Neutrophil (primary cell): Measurements from ENCODE around the gene MAP10.
"Not testable (repeated sequence)": the region's sequence is repeated elsewhere in the genome, so short reads cannot be mapped to it uniquely, and the experiment has no call there.

ENCODE experiments used
- H3K27ac ChIP-seq: fragments of 200-600 bp; sonication (generic); 2 replicates; pipeline ENCODE4 v1.5.1; 2016; ENCODE audit warnings: mild to moderate bottlenecking, moderate library complexity
- H3K27me3 ChIP-seq: fragments of 200-600 bp; sonication (generic); 2 replicates; pipeline ENCODE4 v1.6.0; 2016; ENCODE audit warnings: mild to moderate bottlenecking
- H3K36me3 ChIP-seq: fragments of 200-600 bp; sonication (generic); 2 replicates; pipeline ENCODE4 v1.5.1; 2017
- H3K4me1 ChIP-seq, 2 experiments: fragments of 200-600 bp in 1 of 2; sonication (generic) in 1 of 2; 1 replicate in 1 of 2; 2 replicates in 1 of 2; pipeline versions ENCODE4 v1.5.1 to v1.6.1; 2013 to 2016; ENCODE audit warnings: low read depth in 1 of 2, low read length in 1 of 2, mild to moderate bottlenecking in 1 of 2, moderate library complexity in 1 of 2; ENCODE audit not compliant: control insufficient read depth in 1 of 2, insufficient read depth in 1 of 2
- H3K4me3 ChIP-seq, 2 experiments: fragments of 200-600 bp in 1 of 2; sonication (generic) in 1 of 2; 1 replicate in 1 of 2; 2 replicates in 1 of 2; pipeline ENCODE4 v1.5.1; 2013 to 2016; ENCODE audit warnings: low read depth in 1 of 2, low read length in 1 of 2, mild to moderate bottlenecking in 1 of 2, moderate library complexity in 1 of 2
- H3K9me3 ChIP-seq: fragments of 200-600 bp; sonication (generic); 2 replicates; pipeline ENCODE4 v1.5.1; 2016
- TF ChIP-seq, protein P1 (sequence below): fragments of 200-600 bp; sonication (generic); IDR thresholded peaks from 2 replicates; pipeline ENCODE4 v1.5.1; 2016; ENCODE audit warnings: antibody characterized with exemption

Gene MAP10

DNA sequence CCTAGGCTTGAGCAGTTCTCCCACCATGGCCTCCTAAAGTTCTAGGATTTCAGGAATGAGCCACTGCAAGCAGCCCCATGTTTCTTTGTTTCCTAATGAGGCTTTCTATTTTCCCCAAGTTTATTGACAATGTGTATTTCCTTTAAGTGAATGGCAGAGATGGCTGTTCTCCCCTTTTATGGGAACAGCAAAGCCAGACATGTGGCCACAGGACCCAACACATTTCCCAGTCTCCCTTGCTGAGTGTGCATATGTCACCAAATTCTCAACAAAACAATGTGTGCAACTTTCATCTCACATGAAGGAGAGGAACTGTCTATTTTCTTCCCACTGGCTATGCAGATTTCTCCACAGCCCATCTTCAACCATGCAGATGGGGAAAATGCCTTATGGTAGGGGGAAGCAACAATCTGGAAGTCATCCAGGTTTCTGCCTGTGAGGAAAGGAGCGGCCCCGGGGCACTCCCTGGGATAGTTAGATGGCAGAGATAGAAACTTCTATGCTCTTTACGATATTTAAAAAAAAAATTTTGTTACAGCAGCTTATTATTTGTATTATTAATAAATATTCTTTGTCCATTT, 28.6 kb upstream of the MAP10 start:
- Histone ChIP-seq H3K4me3 (no peak overlapping the region), H3K36me3 (no peaks in the 10 kb centered on the region), H3K27ac (no peak overlapping the region), H3K9me3 (no peaks in the 10 kb centered on the region), H3K27me3 (no peaks in the 10 kb centered on the region), H3K4me1 (no peaks in the 10 kb centered on the region)
- TF ChIP-seq, protein P1, sequence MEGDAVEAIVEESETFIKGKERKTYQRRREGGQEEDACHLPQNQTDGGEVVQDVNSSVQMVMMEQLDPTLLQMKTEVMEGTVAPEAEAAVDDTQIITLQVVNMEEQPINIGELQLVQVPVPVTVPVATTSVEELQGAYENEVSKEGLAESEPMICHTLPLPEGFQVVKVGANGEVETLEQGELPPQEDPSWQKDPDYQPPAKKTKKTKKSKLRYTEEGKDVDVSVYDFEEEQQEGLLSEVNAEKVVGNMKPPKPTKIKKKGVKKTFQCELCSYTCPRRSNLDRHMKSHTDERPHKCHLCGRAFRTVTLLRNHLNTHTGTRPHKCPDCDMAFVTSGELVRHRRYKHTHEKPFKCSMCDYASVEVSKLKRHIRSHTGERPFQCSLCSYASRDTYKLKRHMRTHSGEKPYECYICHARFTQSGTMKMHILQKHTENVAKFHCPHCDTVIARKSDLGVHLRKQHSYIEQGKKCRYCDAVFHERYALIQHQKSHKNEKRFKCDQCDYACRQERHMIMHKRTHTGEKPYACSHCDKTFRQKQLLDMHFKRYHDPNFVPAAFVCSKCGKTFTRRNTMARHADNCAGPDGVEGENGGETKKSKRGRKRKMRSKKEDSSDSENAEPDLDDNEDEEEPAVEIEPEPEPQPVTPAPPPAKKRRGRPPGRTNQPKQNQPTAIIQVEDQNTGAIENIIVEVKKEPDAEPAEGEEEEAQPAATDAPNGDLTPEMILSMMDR, result no peak

DNA sequence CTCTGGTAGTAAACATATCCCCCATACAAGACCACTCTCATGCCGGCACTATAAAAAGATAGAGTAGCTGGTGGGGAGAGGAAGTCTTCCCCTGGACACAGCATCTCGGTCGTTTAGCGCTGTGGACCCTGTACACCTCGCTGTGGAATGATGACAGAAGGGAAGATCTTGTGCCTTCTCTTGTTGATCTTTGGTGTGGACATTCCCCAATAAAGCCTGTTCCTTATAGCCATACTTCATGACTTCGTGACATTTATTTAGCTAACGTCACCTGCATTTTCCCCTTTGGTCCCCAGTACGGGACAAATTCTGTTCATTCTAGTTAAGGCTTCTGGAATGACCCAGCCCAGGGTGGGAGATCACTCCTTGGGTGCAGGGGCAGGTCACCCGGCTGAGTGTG, 24.9 kb upstream of the MAP10 start:
- H3K4me1 ChIP-seq, result no peaks in the 10 kb centered on the region
- no peaks in the 10 kb centered on the region for H3K36me3 ChIP-seq
- TF ChIP-seq, protein P1, result no peak
- H3K27me3 ChIP-seq, result no peaks in the 10 kb centered on the region
- no peak overlapping the region for H3K27ac ChIP-seq
- H3K9me3 ChIP-seq, result no peaks in the 10 kb centered on the region
- no peak overlapping the region for H3K4me3 ChIP-seq

DNA sequence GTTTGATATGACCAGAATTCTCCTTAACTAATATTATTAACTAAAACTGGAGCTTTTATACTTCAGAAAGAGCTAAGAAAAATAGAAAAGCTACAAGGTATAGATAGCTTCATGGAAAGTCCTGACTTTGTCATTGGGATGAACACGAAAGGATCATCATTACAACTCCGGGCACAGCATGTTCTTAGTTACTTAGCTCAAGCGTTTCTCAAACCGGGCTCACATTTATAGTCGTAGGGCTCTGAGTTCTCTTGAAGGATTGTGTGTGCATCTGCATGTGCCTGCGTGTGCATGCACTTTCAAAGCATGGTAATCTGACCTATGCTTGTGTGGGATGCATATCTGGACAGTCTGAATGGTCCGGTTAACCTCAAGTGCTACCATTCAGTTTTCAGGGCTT, 20.4 kb upstream of the MAP10 start:
- no peaks in the 10 kb centered on the region for H3K4me1 ChIP-seq
- H3K27me3 ChIP-seq, result no peaks in the 10 kb centered on the region
- no peak overlapping the region for H3K4me3 ChIP-seq
- no peak overlapping the region for H3K27ac ChIP-seq
- TF ChIP-seq, protein P1, result no peak
- no peaks in the 10 kb centered on the region for H3K36me3 ChIP-seq
- no peaks in the 10 kb centered on the region for H3K9me3 ChIP-seq

DNA sequence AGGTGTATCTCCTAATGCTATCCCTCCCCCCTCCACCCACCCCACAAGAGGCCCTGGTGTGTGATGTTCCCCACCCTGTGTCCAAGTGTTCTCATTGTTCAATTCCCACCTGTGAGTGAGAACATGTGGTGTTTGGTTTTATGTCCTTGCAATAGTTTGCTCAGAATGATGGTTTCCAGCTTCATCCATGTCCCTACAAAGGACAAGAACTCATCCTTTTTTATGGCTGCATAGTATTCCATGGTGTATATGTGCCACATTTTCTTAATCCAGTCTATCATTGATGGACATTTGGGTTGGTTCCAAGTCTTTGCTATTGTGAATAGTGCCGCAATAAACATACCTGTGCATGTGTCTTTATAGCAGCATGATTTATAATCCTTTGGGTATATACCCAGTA, 19.6 kb upstream of the MAP10 start:
- H3K4me1 ChIP-seq, H3K36me3 ChIP-seq, H3K27me3 ChIP-seq, H3K27ac ChIP-seq, H3K9me3 ChIP-seq, H3K4me3 ChIP-seq: not testable (repeated sequence)

DNA sequence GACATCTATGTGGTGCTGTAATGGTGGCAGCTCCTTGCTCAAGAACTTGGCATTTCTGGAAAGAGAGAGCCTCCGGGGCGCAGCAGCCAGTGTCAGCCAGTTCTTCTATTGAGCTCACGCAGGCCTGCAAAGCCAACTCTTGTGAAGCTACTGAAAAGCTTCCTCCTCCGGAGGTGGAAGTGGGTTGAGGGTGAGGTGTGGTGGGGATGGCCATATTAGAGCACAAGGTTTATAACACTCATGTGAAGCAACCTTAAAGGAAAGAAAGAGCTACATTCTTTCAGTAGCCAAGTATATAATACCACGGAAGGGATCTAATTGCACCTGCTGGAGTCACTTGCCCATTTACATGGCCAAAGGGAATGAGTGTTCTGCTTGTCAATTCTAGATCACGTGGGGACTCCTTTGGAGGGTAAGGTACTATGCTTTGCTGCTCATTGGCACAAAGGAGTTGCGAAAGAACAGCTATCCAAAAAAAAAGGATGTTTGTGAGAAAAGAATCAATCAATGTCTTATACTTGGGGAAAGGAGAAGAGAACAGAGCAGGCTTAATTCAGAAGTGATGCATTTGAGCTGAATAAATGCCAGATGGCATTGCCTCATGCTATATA, 18.3 kb upstream of the MAP10 start:
- TF ChIP-seq, protein P1, result no peak
- Histone ChIP-seq H3K9me3 (no peaks in the 10 kb centered on the region), H3K27ac (no peak overlapping the region), H3K4me1 (no peaks in the 10 kb centered on the region), H3K27me3 (no peaks in the 10 kb centered on the region), H3K36me3 (no peaks in the 10 kb centered on the region), H3K4me3 (no peak overlapping the region)

DNA sequence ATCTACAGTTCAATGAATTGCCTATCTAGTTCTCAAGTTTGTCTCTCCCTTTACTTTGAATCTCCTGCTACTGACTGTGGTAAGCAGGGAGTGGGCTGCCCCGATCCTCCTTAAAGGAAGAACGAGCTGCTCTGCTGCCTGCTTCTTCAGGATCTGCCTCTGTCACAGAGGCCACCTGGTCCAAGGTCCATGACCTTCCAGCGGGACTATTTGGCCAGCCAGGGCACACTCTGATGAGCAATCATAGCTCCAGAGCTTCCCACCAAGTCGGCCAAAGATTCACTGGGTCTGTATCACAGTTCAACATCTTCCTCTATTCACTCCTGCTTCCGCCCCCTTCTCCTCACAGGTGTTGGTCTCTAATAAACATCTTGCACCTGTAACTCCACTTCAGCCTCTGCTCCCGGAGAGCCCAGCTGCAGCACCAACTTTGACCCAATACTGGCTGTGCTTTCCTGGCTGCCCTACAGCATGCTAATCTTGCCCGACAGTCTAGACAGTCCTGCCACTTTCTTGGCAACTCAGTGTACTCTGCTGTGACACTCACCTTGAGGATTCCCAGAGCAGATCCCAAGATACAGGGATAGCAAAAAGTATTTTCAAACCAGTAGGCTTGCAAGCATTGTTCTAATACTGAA, 16.9 kb upstream of the MAP10 start:
- TF ChIP-seq, protein P1, result no peak
- H3K36me3 ChIP-seq, result no peaks in the 10 kb centered on the region
- H3K27ac ChIP-seq, result no peak overlapping the region
- no peak overlapping the region for H3K4me3 ChIP-seq
- H3K4me1 ChIP-seq, result no peaks in the 10 kb centered on the region
- H3K27me3 ChIP-seq, result no peaks in the 10 kb centered on the region
- H3K9me3 ChIP-seq, result no peaks in the 10 kb centered on the region
